ENCODE measurements around the gene ACADL.
A peak's percentile ranks its signal among the peaks of the same experiment; 100 is the strongest.
"Not testable (repeated sequence)": the region's sequence is repeated elsewhere in the genome, so short reads cannot be mapped to it uniquely, and the experiment has no call there.

Gene ACADL

GRCh38 chr2:210199854-210200253 lies 25.4 kb downstream of the ACADL start:
- no peak for DNase-seq (ENCODE audit: low spot score)

GRCh38 chr2:210199186-210199765 lies 26.0 kb downstream of the ACADL start:
- peak; percentile 51 for DNase-seq (ENCODE audit: low spot score)

GRCh38 chr2:210198326-210198725 lies 26.9 kb downstream of the ACADL start:
- no peak for DNase-seq (ENCODE audit: low spot score)

GRCh38 chr2:210197720-210198119 lies 27.5 kb downstream of the ACADL start:
- DNase-seq (ENCODE audit: low spot score), result no peak

GRCh38 chr2:210195101-210195852 lies 30.0 kb downstream of the ACADL start:
- peak; percentile 57 for DNase-seq (ENCODE audit: low spot score)

- DNase-seq (ENCODE audit: low spot score), result no peak
Observed at GRCh38 chr2:210190345-210190744, 34.9 kb downstream of the ACADL start.

- no peak for DNase-seq (ENCODE audit: low spot score)
Observed at GRCh38 chr2:210189452-210190138, 35.7 kb downstream of the ACADL start.

GRCh38 chr2:210188755-210189154 lies 36.5 kb downstream of the ACADL start:
- DNase-seq (ENCODE audit: low spot score), result no peak

- DNase-seq (ENCODE audit: low spot score), result no peak
Observed at GRCh38 chr2:210188190-210188589, 37.1 kb downstream of the ACADL start.

- DNase-seq (ENCODE audit: low spot score), result not testable (repeated sequence)
Observed at GRCh38 chr2:210183936-210184335, 41.3 kb downstream of the ACADL start.

GRCh38 chr2:210181606-210182088 lies 43.6 kb downstream of the ACADL start:
- not testable (repeated sequence) for DNase-seq (ENCODE audit: low spot score)

GRCh38 chr2:210181033-210181605 lies 44.1 kb downstream of the ACADL start:
- DNase-seq (ENCODE audit: low spot score), result not testable (repeated sequence)

- no peak for DNase-seq (ENCODE audit: low spot score)
Observed at GRCh38 chr2:210180477-210180876, 44.8 kb downstream of the ACADL start.

- DNase-seq (ENCODE audit: low spot score), result no peak
Observed at GRCh38 chr2:210179351-210179990, 45.8 kb downstream of the ACADL start.

- no peak for DNase-seq (ENCODE audit: low spot score)
Observed at GRCh38 chr2:210177769-210178168, 47.5 kb downstream of the ACADL start.

GRCh38 chr2:210177115-210177514 lies 48.1 kb downstream of the ACADL start:
- DNase-seq (ENCODE audit: low spot score), result not testable (repeated sequence)

- no peak for DNase-seq (ENCODE audit: low spot score)
Observed at GRCh38 chr2:210174086-210174485, 51.2 kb downstream of the ACADL start.

GRCh38 chr2:210172219-210172575 lies 53.0 kb downstream of the ACADL start:
- DNase-seq (ENCODE audit: low spot score), result no peak

GRCh38 chr2:210171309-210172218 lies 53.7 kb downstream of the ACADL start, which contains the start of gene KANSL1L:
KANSL1L (minus strand) TSS chr2:210171409; CDS start chr2:210154582, 16,827 bp downstream.
- peak; percentile 96 for DNase-seq (ENCODE audit: low spot score)

- DNase-seq (ENCODE audit: low spot score), result peak; percentile 97
Observed at GRCh38 chr2:210170446-210171303, 54.6 kb downstream of the ACADL start.

All from CD4-positive, alpha-beta T cell treated with Interleukin-2 at 100 ng/mL for 4 hours (primary cell).